Measurements from ENCODE around the gene FAM181B. TPM values are rescaled to one million over a fixed set of nuclear protein-coding genes. Genes with fewer than 3 reads are reported as not detected.

Gene FAM181B
- total and polyA plus RNA-seq, 2 donors (not counting 1 experiment from before 2014, with no cell fraction given) = 0.17 TPM; not detected in 1

DNA sequence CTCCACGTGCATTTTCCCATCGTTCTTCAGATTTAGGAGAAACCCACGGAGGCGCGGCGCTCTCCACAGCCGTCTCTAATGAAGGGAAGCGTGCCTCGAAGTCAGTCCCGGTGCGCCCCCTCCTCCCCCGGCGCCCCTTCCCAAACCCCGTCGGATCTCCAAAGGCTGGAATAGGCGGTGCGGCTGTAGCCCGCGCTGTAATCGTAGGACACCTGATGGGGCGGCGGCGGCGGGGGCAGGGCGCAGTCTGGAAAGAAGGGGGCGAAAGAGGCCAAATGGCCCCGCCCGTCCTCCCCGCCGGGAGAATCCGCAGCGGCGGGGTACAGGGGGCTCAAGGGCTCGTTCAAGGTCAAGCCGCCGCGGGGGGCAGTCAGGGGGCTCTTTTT lies 1.3 kb downstream of the FAM181B start:
- H3K4me2 ChIP-seq (ENCODE audit: extremely low read depth, insufficient read depth, low read length) = no peak overlapping the region
- no peaks in the 10 kb centered on the region for H3K36me3 ChIP-seq (ENCODE audit: control insufficient read depth, insufficient read depth, low read length)
- H3K4me1 ChIP-seq (ENCODE audit: control insufficient read depth, extremely low read depth, insufficient read depth, low read length) = no peaks in the 10 kb centered on the region
- H3K27me3 ChIP-seq (ENCODE audit: control insufficient read depth, insufficient read depth, low read length) = peaks cover 39% of the 10 kb centered on the region
- H4K20me1 ChIP-seq (ENCODE audit: control insufficient read depth, extremely low read depth, insufficient read depth, low read length) = no peaks in the 10 kb centered on the region
- H3K9me3 ChIP-seq (ENCODE audit: control insufficient read depth, insufficient read depth, low read depth, low read length) = no peaks in the 10 kb centered on the region
- H3K9ac ChIP-seq (ENCODE audit: insufficient read depth, low read length) = no peak overlapping the region
- no peak overlapping the region for H3K27ac ChIP-seq (ENCODE audit: insufficient read depth, low read length)
- H3K79me2 ChIP-seq (ENCODE audit: control insufficient read depth, insufficient read depth, low read length) = no peaks in the 10 kb centered on the region
- H3K4me3 ChIP-seq (replicated peaks in 1 of 4; ENCODE audit: control extremely low read depth in 1 of 4, insufficient read depth in 1 of 4, low read depth in 3 of 4, low read length in 4 of 4) = no peak overlapping the region
- no peak for DNase-seq (ENCODE audit: low read depth in 2 of 2)
- TF ChIP-seq EZH2 (IDR thresholded peaks at IDR 0.05; ENCODE audit: low read length, missing control alignments) = no peak
- TF ChIP-seq, protein P1, sequence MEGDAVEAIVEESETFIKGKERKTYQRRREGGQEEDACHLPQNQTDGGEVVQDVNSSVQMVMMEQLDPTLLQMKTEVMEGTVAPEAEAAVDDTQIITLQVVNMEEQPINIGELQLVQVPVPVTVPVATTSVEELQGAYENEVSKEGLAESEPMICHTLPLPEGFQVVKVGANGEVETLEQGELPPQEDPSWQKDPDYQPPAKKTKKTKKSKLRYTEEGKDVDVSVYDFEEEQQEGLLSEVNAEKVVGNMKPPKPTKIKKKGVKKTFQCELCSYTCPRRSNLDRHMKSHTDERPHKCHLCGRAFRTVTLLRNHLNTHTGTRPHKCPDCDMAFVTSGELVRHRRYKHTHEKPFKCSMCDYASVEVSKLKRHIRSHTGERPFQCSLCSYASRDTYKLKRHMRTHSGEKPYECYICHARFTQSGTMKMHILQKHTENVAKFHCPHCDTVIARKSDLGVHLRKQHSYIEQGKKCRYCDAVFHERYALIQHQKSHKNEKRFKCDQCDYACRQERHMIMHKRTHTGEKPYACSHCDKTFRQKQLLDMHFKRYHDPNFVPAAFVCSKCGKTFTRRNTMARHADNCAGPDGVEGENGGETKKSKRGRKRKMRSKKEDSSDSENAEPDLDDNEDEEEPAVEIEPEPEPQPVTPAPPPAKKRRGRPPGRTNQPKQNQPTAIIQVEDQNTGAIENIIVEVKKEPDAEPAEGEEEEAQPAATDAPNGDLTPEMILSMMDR (conservative IDR thresholded peaks at IDR 0.05 in 1 of 2, IDR thresholded peaks at IDR 0.05 in 1 of 2; ENCODE audit: low read depth in 1 of 2, low read length in 2 of 2) = no peak
- H2AFZ ChIP-seq (ENCODE audit: low read length) = no peak overlapping the region

DNA sequence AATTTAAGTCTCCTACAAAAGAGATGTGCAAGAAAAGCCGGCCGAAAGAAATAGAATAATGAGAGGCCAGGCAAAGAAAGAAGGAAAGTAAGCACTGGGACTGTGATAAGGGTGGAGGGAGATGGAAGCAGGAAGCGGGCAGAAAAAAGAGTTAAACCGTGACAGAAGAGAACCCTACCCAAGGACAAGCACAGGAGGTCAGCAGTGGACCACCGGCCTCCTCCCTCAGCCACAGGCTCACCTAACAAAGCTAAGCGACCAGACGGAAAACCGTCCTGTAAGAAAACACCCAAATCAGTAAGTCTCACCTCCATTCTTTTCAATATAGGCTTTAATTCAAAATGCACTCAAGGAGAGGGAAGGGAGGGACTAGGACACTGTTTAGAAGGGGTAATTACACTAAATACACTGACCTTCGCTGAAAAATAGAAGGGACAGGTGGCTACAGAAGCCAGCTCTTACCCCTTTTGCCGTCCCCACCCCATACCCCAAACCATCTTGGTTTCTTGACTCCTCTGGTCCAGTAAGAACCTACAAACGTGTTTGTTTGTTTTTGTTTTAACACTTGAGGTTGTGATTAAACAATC lies 1.9 kb downstream of the FAM181B start:
- Histone ChIP-seq H3K27ac (ENCODE audit: insufficient read depth, low read length) (no peak overlapping the region), H3K79me2 (ENCODE audit: control insufficient read depth, insufficient read depth, low read length) (no peaks in the 10 kb centered on the region), H3K36me3 (ENCODE audit: control insufficient read depth, insufficient read depth, low read length) (no peaks in the 10 kb centered on the region), H3K4me2 (ENCODE audit: extremely low read depth, insufficient read depth, low read length) (no peak overlapping the region), H4K20me1 (ENCODE audit: control insufficient read depth, extremely low read depth, insufficient read depth, low read length) (no peaks in the 10 kb centered on the region), H2AFZ (ENCODE audit: low read length) (no peak overlapping the region), H3K4me3 (replicated peaks in 1 of 4; ENCODE audit: control extremely low read depth in 1 of 4, insufficient read depth in 1 of 4, low read depth in 3 of 4, low read length in 4 of 4) (no peak overlapping the region), H3K4me1 (ENCODE audit: control insufficient read depth, extremely low read depth, insufficient read depth, low read length) (no peaks in the 10 kb centered on the region), H3K9me3 (ENCODE audit: control insufficient read depth, insufficient read depth, low read depth, low read length) (no peaks in the 10 kb centered on the region), H3K9ac (ENCODE audit: insufficient read depth, low read length) (no peak overlapping the region), H3K27me3 (ENCODE audit: control insufficient read depth, insufficient read depth, low read length) (peaks cover 39% of the 10 kb centered on the region)
- DNase-seq (ENCODE audit: low read depth in 2 of 2) = no peak
- TF ChIP-seq EZH2 (IDR thresholded peaks at IDR 0.05; ENCODE audit: low read length, missing control alignments) = peak; percentile 90
- TF ChIP-seq, protein P1 (conservative IDR thresholded peaks at IDR 0.05 in 1 of 2, IDR thresholded peaks at IDR 0.05 in 1 of 2; ENCODE audit: low read depth in 1 of 2, low read length in 2 of 2) = no peak

DNA sequence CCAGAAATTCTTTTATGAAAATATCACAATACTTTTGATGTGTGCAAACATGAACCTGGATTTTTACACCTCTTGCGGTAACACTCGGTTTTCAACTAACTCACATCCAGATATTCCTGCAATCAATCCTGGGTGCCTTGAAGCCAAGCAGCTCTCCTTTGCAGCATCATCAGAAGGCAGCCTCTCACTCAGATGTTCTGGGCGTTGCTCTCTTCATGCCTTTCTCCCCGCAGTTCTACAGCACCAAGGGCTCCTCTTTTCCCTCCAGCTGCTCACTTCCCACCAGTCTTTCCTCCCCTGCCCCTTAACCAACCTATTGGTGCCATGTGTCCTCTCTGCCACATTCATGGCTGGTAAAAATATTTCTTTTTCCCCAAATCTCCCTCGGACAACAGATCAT lies 2.9 kb downstream of the FAM181B start:
- H3K27me3 ChIP-seq (ENCODE audit: control insufficient read depth, insufficient read depth, low read length) = peaks cover 39% of the 10 kb centered on the region
- no peaks in the 10 kb centered on the region for H3K9me3 ChIP-seq (ENCODE audit: control insufficient read depth, insufficient read depth, low read depth, low read length)

More for the DNA sequence above, 2.9 kb downstream of the FAM181B start:
- Histone ChIP-seq H3K79me2 (ENCODE audit: control insufficient read depth, insufficient read depth, low read length) (no peaks in the 10 kb centered on the region), H3K4me3 (replicated peaks in 1 of 4; ENCODE audit: control extremely low read depth in 1 of 4, insufficient read depth in 1 of 4, low read depth in 3 of 4, low read length in 4 of 4) (no peak overlapping the region), H2AFZ (ENCODE audit: low read length) (no peak overlapping the region), H3K9ac (ENCODE audit: insufficient read depth, low read length) (no peak overlapping the region), H3K4me1 (ENCODE audit: control insufficient read depth, extremely low read depth, insufficient read depth, low read length) (no peaks in the 10 kb centered on the region), H4K20me1 (ENCODE audit: control insufficient read depth, extremely low read depth, insufficient read depth, low read length) (no peaks in the 10 kb centered on the region), H3K36me3 (ENCODE audit: control insufficient read depth, insufficient read depth, low read length) (no peaks in the 10 kb centered on the region), H3K27ac (ENCODE audit: insufficient read depth, low read length) (no peak overlapping the region), H3K4me2 (ENCODE audit: extremely low read depth, insufficient read depth, low read length) (no peak overlapping the region)
- DNase-seq (ENCODE audit: low read depth in 2 of 2) = no peak
- TF ChIP-seq EZH2 (IDR thresholded peaks at IDR 0.05; ENCODE audit: low read length, missing control alignments) = no peak
- TF ChIP-seq, protein P1 (conservative IDR thresholded peaks at IDR 0.05 in 1 of 2, IDR thresholded peaks at IDR 0.05 in 1 of 2; ENCODE audit: low read depth in 1 of 2, low read length in 2 of 2) = no peak

Data from fibroblast of lung (primary cell).